ENCODE data around the gene HOXD9. TPM values are rescaled to one million over a fixed set of nuclear protein-coding genes. Genes with fewer than 3 reads are reported as not detected.

The HOXD9 gene
- total and polyA plus RNA-seq, 2 donors (not counting 3 experiments of a cell fraction or from before 2014, with no cell fraction given), result 1.9 to 3.5 TPM

GRCh38 chr2:176088937-176089842, 33.3 kb upstream of the HOXD9 start:
- intact Hi-C loops (cut with micrococcal nuclease) (loop anchor here (1.0 kb wide), 1 partner anchor 723 kb away; no protein-coding TSS in a partner anchor), dilution Hi-C loops (cut with MboI; ENCODE audit: extremely low pct_ligation_motif_present, low sequenced_read_pairs) (no loop called here)
- Histone ChIP-seq H4K20me1 (replicated peaks; ENCODE audit: control insufficient read depth, extremely low read depth, insufficient read depth, low read length) (peaks cover 3% of the 10 kb centered on the region), H3K79me2 (ENCODE audit: control insufficient read depth, insufficient read depth, low read length) (no peaks in the 10 kb centered on the region), H3K4me1 (ENCODE audit: control insufficient read depth, extremely low read depth, insufficient read depth, low read length) (no peaks in the 10 kb centered on the region), H3K4me2 (ENCODE audit: insufficient read depth, low read length) (no peak overlapping the region), H3K9ac (replicated peaks; ENCODE audit: extremely low read depth, insufficient read depth, low read length) (no peak overlapping the region), H3K9me1 (replicated peaks; ENCODE audit: control insufficient read depth, extremely low read depth, insufficient read depth, low read length) (no peaks in the 10 kb centered on the region), H3K27ac (ENCODE audit: insufficient read depth, low read depth, low read length) (no peak overlapping the region), H3K4me3 (replicated peaks in 1 of 3; ENCODE audit: insufficient read depth in 1 of 3, low read depth in 1 of 3, low read length in 3 of 3) (no peak overlapping the region), H2AFZ (ENCODE audit: low read depth, low read length) (no peak overlapping the region), H3K9me3 (replicated peaks; ENCODE audit: control insufficient read depth, insufficient read depth, low read length) (no peaks in the 10 kb centered on the region), H3K27me3 (ENCODE audit: control insufficient read depth in 2 of 2, insufficient read depth in 2 of 2, low read length in 2 of 2) (peaks cover 87 to 98% of the 10 kb centered on the region in 2 experiments), H3K36me3 (ENCODE audit: control insufficient read depth in 2 of 2, extremely low read depth in 1 of 2, insufficient read depth in 2 of 2, low read length in 2 of 2) (no peaks in the 10 kb centered on the region)
- no peak for FAIRE-seq
- CTCF ChIA-PET, result interaction anchor here (1.1 to 6.1 kb wide), 8 partner anchors 9 to 1392 kb away, joined by 4 to 102 read pairs (median 10); no protein-coding TSS in a partner anchor
- TF ChIP-seq EZH2 (IDR thresholded peaks at IDR 0.05; ENCODE audit: borderline replicate concordance, low read depth, low read length, severe bottlenecking) (no peak), FOS (IDR thresholded peaks at IDR 0.05; ENCODE audit: borderline replicate concordance, insufficient read depth, low read length) (no peak), MAX (IDR thresholded peaks at IDR 0.05; ENCODE audit: insufficient read depth, insufficient read length) (no peak), POLR2A (IDR thresholded peaks at IDR 0.05; ENCODE audit: low read depth, low read length) (no peak), POLR2AphosphoS5 (IDR thresholded peaks at IDR 0.05; ENCODE audit: insufficient read depth, low read depth, low read length) (no peak), CTCF (IDR thresholded peaks at IDR 0.05; ENCODE audit: extremely low read depth in 1 of 2, insufficient read depth in 1 of 2, low read depth in 1 of 2, low read length in 2 of 2) (no peak), MYC (IDR thresholded peaks at IDR 0.05; ENCODE audit: low read depth, low read length) (no peak), GATA2 (IDR thresholded peaks at IDR 0.05; ENCODE audit: insufficient read depth, insufficient read length, low read depth, low read length) (no peak), JUN (IDR thresholded peaks at IDR 0.05; ENCODE audit: borderline replicate concordance, insufficient read depth, insufficient read length, low read depth) (no peak)
- DNase-seq (ENCODE audit: low read depth, low spot score), result no peak
- POLR2A ChIA-PET, result no interaction called here
- BruUV-seq (replicated peaks), result no TSS peak

Data from endothelial cell of umbilical vein (primary cell).